Esophagus squamous epithelium (tissue), 5 donors: ENCODE data around the gene PLAC8L1. TPM values are rescaled to one million over a fixed set of nuclear protein-coding genes. Genes with fewer than 3 reads are reported as not detected.
A peak's percentile ranks its signal among the peaks of the same experiment; 100 is the strongest.

Experiments used
- DNase-seq: peaks from one replicate; lab custom pipeline; 2025; lab: John Stamatoyannopoulos, UW
- H3K27ac ChIP-seq, 4 donors: fragments of 200-600 bp; sonication (generic); one replicate each; pipeline ENCODE4 v1.5.1; 2016 to 2019; ENCODE audit warnings: mild to moderate bottlenecking in 1 of 4
- H3K27me3 ChIP-seq, 4 donors: fragments of 200-600 bp; sonication (generic); 1 replicate in 3 of 4; 2 replicates in 1 of 4; pipeline versions ENCODE4 v1.5.1 to v1.6.0; 2017 to 2021; ENCODE audit warnings: antibody characterized with exemption in 1 of 4
- H3K36me3 ChIP-seq, 3 donors: fragments of 200-600 bp; sonication (generic); one replicate each; pipeline ENCODE4 v1.5.1; 2016 to 2019
- H3K4me1 ChIP-seq, 3 donors: fragments of 200-600 bp; sonication (generic); one replicate each; pipeline ENCODE4 v1.5.1; 2017 to 2019
- H3K4me3 ChIP-seq, 4 donors: fragments of 200-600 bp; sonication (generic); 1 replicate in 3 of 4; 2 replicates in 1 of 4; pipeline ENCODE4 v1.5.1; 2016 to 2019; ENCODE audit warnings: mild to moderate bottlenecking in 2 of 4, moderate library complexity in 1 of 4
- H3K9me3 ChIP-seq, 3 donors: fragments of 200-600 bp; sonication (generic); one replicate each; pipeline ENCODE4 v1.5.1; 2016 to 2019
- CTCF ChIP-seq, 6 experiments: fragments of 450-650 bp in 4 of 6; fragments of 200-600 bp in 2 of 6; sonication (generic) in 2 of 6; IDR thresholded peaks; one replicate each; pipeline ENCODE4 v1.5.1; 2016 to 2019; ENCODE audit warnings: antibody characterized with exemption in 6 of 6, mild to moderate bottlenecking in 4 of 6, moderate library complexity in 4 of 6
- POLR2A ChIP-seq, 4 donors: fragments of 450-650 bp; IDR thresholded peaks; one replicate each; pipeline ENCODE4 v1.6.1; 2017; ENCODE audit warnings: antibody characterized with exemption in 4 of 4, mild to moderate bottlenecking in 4 of 4, moderate library complexity in 3 of 4
- WGBS, 2 donors: methylation state at CpG; one replicate each; pipeline ENCODE4 v1.1.5; 2018; 5-methylcytosine and 5-hydroxymethylcytosine counted together
- intact Hi-C: fragments of 100-400 bp; cut with DNase I; formaldehyde crosslinking; loops from one replicate; pipeline ENCODE4 v1.15.0; 2022
- total RNA-seq, 4 donors: library from RNA; depleted of rRNA; stranded (reverse); fragments of >200 nt; gene quantifications; one replicate each; pipeline ENCODE4 v1.1.0, GENCODE V29; 2016
- donor health status: DM: yes; HTN: yes; CAD: no.

The PLAC8L1 gene
- total RNA-seq, 4 donors from 2014 or later, result not detected

GRCh38 chr5:146055432-146055831, 49.9 kb downstream of the PLAC8L1 start:
- intact Hi-C loops, result no loop called here
- Histone ChIP-seq H3K27me3 (no peaks in the 10 kb centered on the region), H3K36me3 (peaks cover 0 to 98% (median 6%) of the 10 kb centered on the region in 3 donors)

GRCh38 chr5:146052780-146053179, 52.6 kb downstream of the PLAC8L1 start:
- no peaks in the 10 kb centered on the region for H3K27me3 ChIP-seq
- no peaks in the 10 kb centered on the region for H3K9me3 ChIP-seq
- intact Hi-C loops, result no loop called here
- no peak for TF ChIP-seq POLR2A (IDR thresholded peaks at IDR 0.05)
- peak in 2 of 6 experiments; percentile 4 to 26 for TF ChIP-seq CTCF (IDR thresholded peaks at IDR 0.05)
- H3K36me3 ChIP-seq, result peaks cover 0 to 90% (median 0%) of the 10 kb centered on the region in 3 donors
- H3K4me1 ChIP-seq, result peaks cover 0 to 6% (median 3%) of the 10 kb centered on the region in 3 donors
- H3K27ac ChIP-seq, result no peak overlapping the region
- H3K4me3 ChIP-seq, result no peak overlapping the region
- no peak for DNase-seq

More at GRCh38 chr5:146055432-146055831, 49.9 kb downstream of the PLAC8L1 start:
- Histone ChIP-seq H3K9me3 (no peaks in the 10 kb centered on the region), H3K27ac (no peak overlapping the region), H3K4me1 (no peaks in the 10 kb centered on the region), H3K4me3 (no peak overlapping the region)
- WGBS, 2 donors, result 55 to 69% methylated on average over 2 of the region's 2 CpGs
- no peak for TF ChIP-seq POLR2A (IDR thresholded peaks at IDR 0.05)
- TF ChIP-seq CTCF (IDR thresholded peaks at IDR 0.05), result no peak
- DNase-seq, result no peak

GRCh38 chr5:146051678-146052077, 53.7 kb downstream of the PLAC8L1 start:
- TF ChIP-seq POLR2A (IDR thresholded peaks at IDR 0.05) (no peak), CTCF (IDR thresholded peaks at IDR 0.05) (no peak)
- WGBS, 2 donors, result 65 to 66% methylated on average over 3 of the region's 3 CpGs
- Histone ChIP-seq H3K4me3 (no peak overlapping the region), H3K27ac (no peak overlapping the region), H3K36me3 (peaks cover 0 to 79% (median 0%) of the 10 kb centered on the region in 3 donors), H3K9me3 (no peaks in the 10 kb centered on the region), H3K4me1 (peaks cover 0 to 16% (median 3%) of the 10 kb centered on the region in 3 donors), H3K27me3 (no peaks in the 10 kb centered on the region)
- DNase-seq, result no peak
- intact Hi-C loops, result no loop called here

- Histone ChIP-seq H3K4me1 (peaks cover 0 to 16% (median 3%) of the 10 kb centered on the region in 3 donors), H3K27me3 (no peaks in the 10 kb centered on the region), H3K9me3 (no peaks in the 10 kb centered on the region), H3K27ac (no peak overlapping the region), H3K36me3 (peaks cover 0 to 65% (median 0%) of the 10 kb centered on the region in 3 donors), H3K4me3 (no peak overlapping the region)
- no peak for DNase-seq
- no peak for TF ChIP-seq CTCF (IDR thresholded peaks at IDR 0.05)
- TF ChIP-seq POLR2A (IDR thresholded peaks at IDR 0.05), result no peak
- intact Hi-C loops, result no loop called here
- WGBS, 2 donors, result 75 to 83% methylated on average over 3 to 5 of the region's 5 CpGs
Observed at GRCh38 chr5:146050086-146050485, 55.3 kb downstream of the PLAC8L1 start.

GRCh38 chr5:146049704-146050026, 55.7 kb downstream of the PLAC8L1 start:
- DNase-seq, result no peak
- Histone ChIP-seq H3K27me3 (no peaks in the 10 kb centered on the region), H3K27ac (no peak overlapping the region), H3K9me3 (no peaks in the 10 kb centered on the region), H3K4me1 (peaks cover 0 to 16% (median 3%) of the 10 kb centered on the region in 3 donors), H3K4me3 (no peak overlapping the region), H3K36me3 (peaks cover 0 to 61% (median 0%) of the 10 kb centered on the region in 3 donors)
- intact Hi-C loops, result no loop called here
- no peak for TF ChIP-seq POLR2A (IDR thresholded peaks at IDR 0.05)
- TF ChIP-seq CTCF (IDR thresholded peaks at IDR 0.05), result no peak
- WGBS, 2 donors, result 79 to 81% methylated on average over 3 of the region's 3 CpGs
